Erythroblast (primary cell): ENCODE data around the gene ATR.

ENCODE experiments used
- GATA1 ChIP-seq: IDR thresholded peaks from 2 replicates; pipeline ENCODE4 v1.6.1; 2011; ENCODE audit warnings: low read depth, mild to moderate bottlenecking, control low read depth, low read length, moderate library complexity
- POLR2A ChIP-seq: IDR thresholded peaks from 2 replicates; pipeline ENCODE4 v1.6.1; 2011; ENCODE audit warnings: mild to moderate bottlenecking, low read length

DNA sequence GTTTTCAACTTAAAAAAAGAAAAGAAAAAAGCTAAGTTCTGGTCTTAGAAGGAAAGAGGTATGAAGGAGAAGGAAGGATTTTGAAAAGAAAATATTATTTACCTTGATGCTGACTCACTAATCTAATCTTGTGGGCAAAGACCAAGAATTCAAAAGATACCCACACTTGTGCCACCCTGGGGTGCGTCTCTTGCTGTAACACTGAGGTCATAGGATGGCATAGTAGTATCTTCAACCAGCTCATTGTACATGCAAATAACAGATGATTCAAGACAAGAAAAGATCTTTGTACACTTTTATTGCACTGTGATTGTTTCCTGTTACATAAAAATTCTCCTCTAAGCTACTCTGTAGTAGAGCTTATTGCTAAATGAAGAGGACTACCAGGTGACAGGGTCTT, 35.0 kb upstream of the ATR start:
- TF ChIP-seq POLR2A = no peak
- no peak for TF ChIP-seq GATA1
